Panc1 (cell line): ENCODE data around the gene FIS1.

Experiments
- POLR2AphosphoS5 ChIP-seq: IDR thresholded peaks from 2 replicates; pipeline ENCODE4 v1.6.1; 2012; ENCODE audit warnings: mild to moderate bottlenecking, low read depth, low read length, moderate library complexity
- TF ChIP-seq, protein P1 (sequence below): fragments of 450-650 bp; IDR thresholded peaks from 2 replicates; pipeline ENCODE4 v1.5.1; 2017; ENCODE audit warnings: mild to moderate bottlenecking

GRCh38 chr7:101265622-101266516 lies 21.0 kb upstream of the FIS1 start:
- TF ChIP-seq, protein P1, sequence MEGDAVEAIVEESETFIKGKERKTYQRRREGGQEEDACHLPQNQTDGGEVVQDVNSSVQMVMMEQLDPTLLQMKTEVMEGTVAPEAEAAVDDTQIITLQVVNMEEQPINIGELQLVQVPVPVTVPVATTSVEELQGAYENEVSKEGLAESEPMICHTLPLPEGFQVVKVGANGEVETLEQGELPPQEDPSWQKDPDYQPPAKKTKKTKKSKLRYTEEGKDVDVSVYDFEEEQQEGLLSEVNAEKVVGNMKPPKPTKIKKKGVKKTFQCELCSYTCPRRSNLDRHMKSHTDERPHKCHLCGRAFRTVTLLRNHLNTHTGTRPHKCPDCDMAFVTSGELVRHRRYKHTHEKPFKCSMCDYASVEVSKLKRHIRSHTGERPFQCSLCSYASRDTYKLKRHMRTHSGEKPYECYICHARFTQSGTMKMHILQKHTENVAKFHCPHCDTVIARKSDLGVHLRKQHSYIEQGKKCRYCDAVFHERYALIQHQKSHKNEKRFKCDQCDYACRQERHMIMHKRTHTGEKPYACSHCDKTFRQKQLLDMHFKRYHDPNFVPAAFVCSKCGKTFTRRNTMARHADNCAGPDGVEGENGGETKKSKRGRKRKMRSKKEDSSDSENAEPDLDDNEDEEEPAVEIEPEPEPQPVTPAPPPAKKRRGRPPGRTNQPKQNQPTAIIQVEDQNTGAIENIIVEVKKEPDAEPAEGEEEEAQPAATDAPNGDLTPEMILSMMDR, result no peak
- no peak for TF ChIP-seq POLR2AphosphoS5
